Measurements from ENCODE around the gene NUP88.

- TF ChIP-seq GATA2 (IDR thresholded peaks at IDR 0.05; ENCODE audit: low read depth, low read length) (no peak), GATA3 (IDR thresholded peaks at IDR 0.05; ENCODE audit: low read depth, low read length) (no peak)
These were observed 40.8 kb downstream of the NUP88 start for GRCh38 chr17:5378566-5379207.
